ENCODE results near the gene C1orf56. TPM values are rescaled to one million over a fixed set of nuclear protein-coding genes. Genes with fewer than 3 reads are reported as not detected.

The C1orf56 gene
- total RNA-seq, 4 donors from 2014 or later = 3.7 to 9.8 (median 7.0) TPM

GRCh38 chr1:151059109-151060006, 11.8 kb downstream of the C1orf56 start, which contains the start of gene CDC42SE1:
Gene CDC42SE1 (minus strand): TSS chr1:151059622. CDS start chr1:151055730, 3,892 bp downstream.
- Histone ChIP-seq H3K9me3 (no peaks in the 10 kb centered on the region), H3K4me1 (peaks cover 0 to 55% (median 13%) of the 10 kb centered on the region in 3 donors), H3K27me3 (no peaks in the 10 kb centered on the region), H3K27ac (peak within 1 kb of the TSS; percentile 76 to 95 (median 94)), H3K36me3 (peaks cover 0 to 23% of the 10 kb centered on the region in 2 donors), H3K4me3 (peak within 1 kb of the TSS; percentile 90 to 95)
- ATAC-seq = peak; percentile 96
- no peak for TF ChIP-seq EP300 (IDR thresholded peaks at IDR 0.05)
- TF ChIP-seq CTCF (IDR thresholded peaks at IDR 0.05) = peak; percentile 86 to 96 (median 92)
- peak; percentile 95 for TF ChIP-seq POLR2AphosphoS5 (IDR thresholded peaks at IDR 0.05)
- peak; percentile 87 to 88 for TF ChIP-seq POLR2A (IDR thresholded peaks at IDR 0.05)
- 0% methylated on average over 3 to 9 of the region's 58 CpGs for WGBS, 2 donors (ENCODE audit: low coverage in 1 of 2)

GRCh38 chr1:151060007-151060656, 12.6 kb downstream of the C1orf56 start, which contains the start of gene MLLT11:
Gene MLLT11 (plus strand): TSS chr1:151060397. CDS start chr1:151067225, 6,828 bp downstream.
- no peaks in the 10 kb centered on the region for H3K9me3 ChIP-seq
- WGBS, 2 donors (ENCODE audit: low coverage in 1 of 2) = 2 to 4% methylated on average over 9 to 14 of the region's 15 CpGs
- H3K4me1 ChIP-seq = peaks cover 0 to 51% (median 13%) of the 10 kb centered on the region in 3 donors
- H3K4me3 ChIP-seq = peak within 1 kb of the TSS; percentile 90 to 95
- H3K27me3 ChIP-seq = no peaks in the 10 kb centered on the region
- ATAC-seq = peak; percentile 44
- H3K36me3 ChIP-seq = peaks cover 0 to 16% of the 10 kb centered on the region in 2 donors
- TF ChIP-seq CTCF (IDR thresholded peaks at IDR 0.05) (no peak), POLR2AphosphoS5 (IDR thresholded peaks at IDR 0.05) (peak; percentile 30)
- peak within 1 kb of the TSS; percentile 76 to 95 (median 94) for H3K27ac ChIP-seq

- Histone ChIP-seq H3K27me3 (no peaks in the 10 kb centered on the region), H3K27ac (peak overlapping the region in 3 of 4 donors; percentile 93 to 95 (median 94)), H3K4me1 (peaks cover 0 to 44% (median 13%) of the 10 kb centered on the region in 3 donors), H3K9me3 (no peaks in the 10 kb centered on the region), H3K4me3 (peak overlapping the region; percentile 90 to 95), H3K36me3 (peaks cover 0 to 9% of the 10 kb centered on the region in 2 donors)
- TF ChIP-seq POLR2AphosphoS5 (IDR thresholded peaks at IDR 0.05) = no peak
- TF ChIP-seq EP300 (IDR thresholded peaks at IDR 0.05) = no peak
- TF ChIP-seq POLR2A (IDR thresholded peaks at IDR 0.05) = no peak
- TF ChIP-seq CTCF (IDR thresholded peaks at IDR 0.05) = no peak
- ATAC-seq = no peak
- 49 to 58% methylated on average over 4 of the region's 4 CpGs for WGBS, 2 donors (ENCODE audit: low coverage in 1 of 2)
Observed at GRCh38 chr1:151060657-151061421, 13.3 kb downstream of the C1orf56 start.

GRCh38 chr1:151061704-151062103, 14.2 kb downstream of the C1orf56 start:
- Histone ChIP-seq H3K4me3 (no peak overlapping the region), H3K9me3 (no peaks in the 10 kb centered on the region), H3K27me3 (no peaks in the 10 kb centered on the region), H3K27ac (no peak overlapping the region), H3K4me1 (peaks cover 0 to 35% (median 11%) of the 10 kb centered on the region in 3 donors), H3K36me3 (no peaks in the 10 kb centered on the region)
- 46 to 76% methylated on average over 2 of the region's 2 CpGs for WGBS, 2 donors (ENCODE audit: low coverage in 1 of 2)
- ATAC-seq = no peak
- TF ChIP-seq POLR2A (IDR thresholded peaks at IDR 0.05) (no peak), POLR2AphosphoS5 (IDR thresholded peaks at IDR 0.05) (no peak), CTCF (IDR thresholded peaks at IDR 0.05) (no peak), EP300 (IDR thresholded peaks at IDR 0.05) (no peak)
